HuH-7.5 (cell line): ENCODE results near the gene CCDC50.

ENCODE experiments used
- DNase-seq: peaks from one replicate; pipeline ENCODE4 v3.0.0; 2011; ENCODE audit warnings: low spot score

Gene CCDC50

GRCh38 chr3:191328962-191329653, at the start of gene CCDC50:
Gene CCDC50, plus strand, starts transcription at chr3:191329394. Its CDS starts 281 bp downstream, at chr3:191329675.
- peak; percentile 65 for DNase-seq

GRCh38 chr3:191280111-191280510, 49.1 kb upstream of the CCDC50 start:
- no peak for DNase-seq

GRCh38 chr3:191280882-191281281, 48.3 kb upstream of the CCDC50 start:
- DNase-seq = no peak

- no peak for DNase-seq
Measured at GRCh38 chr3:191282251-191283185, 46.7 kb upstream of the CCDC50 start.

GRCh38 chr3:191283400-191283799, 45.8 kb upstream of the CCDC50 start:
- no peak for DNase-seq

- DNase-seq = no peak
Measured at GRCh38 chr3:191290311-191291025, 38.7 kb upstream of the CCDC50 start.

GRCh38 chr3:191292243-191293015, 36.8 kb upstream of the CCDC50 start:
- DNase-seq = no peak

GRCh38 chr3:191294291-191294690, 34.9 kb upstream of the CCDC50 start:
- no peak for DNase-seq

- no peak for DNase-seq
Measured at GRCh38 chr3:191296041-191296541, 33.1 kb upstream of the CCDC50 start.

- DNase-seq = no peak
Measured at GRCh38 chr3:191298846-191299245, 30.3 kb upstream of the CCDC50 start.

- DNase-seq = no peak
Measured at GRCh38 chr3:191300422-191300821, 28.8 kb upstream of the CCDC50 start.

GRCh38 chr3:191301017-191301416, 28.2 kb upstream of the CCDC50 start:
- no peak for DNase-seq

- DNase-seq = no peak
Measured at GRCh38 chr3:191301782-191302411, 27.3 kb upstream of the CCDC50 start.

GRCh38 chr3:191302451-191302850, 26.7 kb upstream of the CCDC50 start:
- no peak for DNase-seq

GRCh38 chr3:191303596-191303995, 25.6 kb upstream of the CCDC50 start:
- no peak for DNase-seq

GRCh38 chr3:191306428-191306827, 22.8 kb upstream of the CCDC50 start:
- DNase-seq = no peak

GRCh38 chr3:191307341-191307740, 21.9 kb upstream of the CCDC50 start:
- DNase-seq = no peak

GRCh38 chr3:191313296-191313695, 15.9 kb upstream of the CCDC50 start:
- DNase-seq = no peak

- DNase-seq = peak; percentile 59
Measured at GRCh38 chr3:191314109-191314728, 15.0 kb upstream of the CCDC50 start.

- no peak for DNase-seq
Measured at GRCh38 chr3:191316876-191317603, 12.2 kb upstream of the CCDC50 start.
